ENCODE results near the gene ZFP36L1. TPM values are rescaled to one million over a fixed set of nuclear protein-coding genes. Genes with fewer than 3 reads are reported as not detected.
A peak's percentile ranks its signal among the peaks of the same experiment; 100 is the strongest.

The ZFP36L1 gene
- polyA plus RNA-seq, 1 donor from 2014 or later = 0.48 TPM

GRCh38 chr14:68797121-68797670 is 4.3 kb upstream of the ZFP36L1 start:
- Histone ChIP-seq H3K9ac (ENCODE audit: low read length) (no peak overlapping the region), H3K27me3 (ENCODE audit: insufficient read depth, low read depth, low read length) (peaks cover 46% of the 10 kb centered on the region), H3K9me3 (ENCODE audit: low read length) (no peaks in the 10 kb centered on the region), H3F3A (ENCODE audit: insufficient read depth, low read length, poor library complexity, severe bottlenecking) (no peaks in the 10 kb centered on the region), H3K9me2 (ENCODE audit: insufficient read depth, low read length) (no peaks in the 10 kb centered on the region), H3K4me3 (ENCODE audit: low read length) (no peak overlapping the region), H3K36me3 (ENCODE audit: insufficient read depth, low read length) (no peaks in the 10 kb centered on the region), H3K4me2 (ENCODE audit: low read length) (no peak overlapping the region), H3K79me2 (replicated peaks; ENCODE audit: insufficient read depth, low read length) (peaks cover 14% of the 10 kb centered on the region), H3K27ac (ENCODE audit: low read length) (no peak overlapping the region), H4K20me1 (ENCODE audit: insufficient read depth) (no peaks in the 10 kb centered on the region), H2AFZ (ENCODE audit: low read depth, low read length) (no peak overlapping the region)
- TF ChIP-seq RAD21 (conservative IDR thresholded peaks at IDR 0.05) (no peak), POLR2AphosphoS5 (IDR thresholded peaks at IDR 0.05) (no peak), SMC3 (conservative IDR thresholded peaks at IDR 0.05; ENCODE audit: poor library complexity) (no peak), EP300 (conservative IDR thresholded peaks at IDR 0.05; ENCODE audit: poor library complexity, severe bottlenecking) (no peak), TAF1 (IDR thresholded peaks at IDR 0.05; ENCODE audit: low read depth) (no peak), EZH2 (IDR thresholded peaks at IDR 0.05; ENCODE audit: borderline replicate concordance, insufficient read depth, low read length, poor library complexity, severe bottlenecking) (no peak), MXI1 (conservative IDR thresholded peaks at IDR 0.05; ENCODE audit: poor library complexity, severe bottlenecking) (no peak)
- TF ChIP-seq, protein P1, sequence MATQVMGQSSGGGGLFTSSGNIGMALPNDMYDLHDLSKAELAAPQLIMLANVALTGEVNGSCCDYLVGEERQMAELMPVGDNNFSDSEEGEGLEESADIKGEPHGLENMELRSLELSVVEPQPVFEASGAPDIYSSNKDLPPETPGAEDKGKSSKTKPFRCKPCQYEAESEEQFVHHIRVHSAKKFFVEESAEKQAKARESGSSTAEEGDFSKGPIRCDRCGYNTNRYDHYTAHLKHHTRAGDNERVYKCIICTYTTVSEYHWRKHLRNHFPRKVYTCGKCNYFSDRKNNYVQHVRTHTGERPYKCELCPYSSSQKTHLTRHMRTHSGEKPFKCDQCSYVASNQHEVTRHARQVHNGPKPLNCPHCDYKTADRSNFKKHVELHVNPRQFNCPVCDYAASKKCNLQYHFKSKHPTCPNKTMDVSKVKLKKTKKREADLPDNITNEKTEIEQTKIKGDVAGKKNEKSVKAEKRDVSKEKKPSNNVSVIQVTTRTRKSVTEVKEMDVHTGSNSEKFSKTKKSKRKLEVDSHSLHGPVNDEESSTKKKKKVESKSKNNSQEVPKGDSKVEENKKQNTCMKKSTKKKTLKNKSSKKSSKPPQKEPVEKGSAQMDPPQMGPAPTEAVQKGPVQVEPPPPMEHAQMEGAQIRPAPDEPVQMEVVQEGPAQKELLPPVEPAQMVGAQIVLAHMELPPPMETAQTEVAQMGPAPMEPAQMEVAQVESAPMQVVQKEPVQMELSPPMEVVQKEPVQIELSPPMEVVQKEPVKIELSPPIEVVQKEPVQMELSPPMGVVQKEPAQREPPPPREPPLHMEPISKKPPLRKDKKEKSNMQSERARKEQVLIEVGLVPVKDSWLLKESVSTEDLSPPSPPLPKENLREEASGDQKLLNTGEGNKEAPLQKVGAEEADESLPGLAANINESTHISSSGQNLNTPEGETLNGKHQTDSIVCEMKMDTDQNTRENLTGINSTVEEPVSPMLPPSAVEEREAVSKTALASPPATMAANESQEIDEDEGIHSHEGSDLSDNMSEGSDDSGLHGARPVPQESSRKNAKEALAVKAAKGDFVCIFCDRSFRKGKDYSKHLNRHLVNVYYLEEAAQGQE (IDR thresholded peaks at IDR 0.05; ENCODE audit: borderline replicate concordance) = no peak
- TF ChIP-seq, protein P2, sequence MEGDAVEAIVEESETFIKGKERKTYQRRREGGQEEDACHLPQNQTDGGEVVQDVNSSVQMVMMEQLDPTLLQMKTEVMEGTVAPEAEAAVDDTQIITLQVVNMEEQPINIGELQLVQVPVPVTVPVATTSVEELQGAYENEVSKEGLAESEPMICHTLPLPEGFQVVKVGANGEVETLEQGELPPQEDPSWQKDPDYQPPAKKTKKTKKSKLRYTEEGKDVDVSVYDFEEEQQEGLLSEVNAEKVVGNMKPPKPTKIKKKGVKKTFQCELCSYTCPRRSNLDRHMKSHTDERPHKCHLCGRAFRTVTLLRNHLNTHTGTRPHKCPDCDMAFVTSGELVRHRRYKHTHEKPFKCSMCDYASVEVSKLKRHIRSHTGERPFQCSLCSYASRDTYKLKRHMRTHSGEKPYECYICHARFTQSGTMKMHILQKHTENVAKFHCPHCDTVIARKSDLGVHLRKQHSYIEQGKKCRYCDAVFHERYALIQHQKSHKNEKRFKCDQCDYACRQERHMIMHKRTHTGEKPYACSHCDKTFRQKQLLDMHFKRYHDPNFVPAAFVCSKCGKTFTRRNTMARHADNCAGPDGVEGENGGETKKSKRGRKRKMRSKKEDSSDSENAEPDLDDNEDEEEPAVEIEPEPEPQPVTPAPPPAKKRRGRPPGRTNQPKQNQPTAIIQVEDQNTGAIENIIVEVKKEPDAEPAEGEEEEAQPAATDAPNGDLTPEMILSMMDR (IDR thresholded peaks at IDR 0.05; ENCODE audit: poor library complexity, severe bottlenecking) = no peak

- peaks cover 20% of the 10 kb centered on the region for H3K79me2 ChIP-seq (replicated peaks; ENCODE audit: insufficient read depth, low read length)
- no peaks in the 10 kb centered on the region for H4K20me1 ChIP-seq (ENCODE audit: insufficient read depth)
- no peak overlapping the region for H3K4me2 ChIP-seq (ENCODE audit: low read length)
- H3K36me3 ChIP-seq (ENCODE audit: insufficient read depth, low read length) = no peaks in the 10 kb centered on the region
- no peaks in the 10 kb centered on the region for H3F3A ChIP-seq (ENCODE audit: insufficient read depth, low read length, poor library complexity, severe bottlenecking)
- peaks cover 52% of the 10 kb centered on the region for H3K27me3 ChIP-seq (ENCODE audit: insufficient read depth, low read depth, low read length)
- H3K9me3 ChIP-seq (ENCODE audit: low read length) = no peaks in the 10 kb centered on the region
- peak overlapping the region; percentile 41 for H3K9ac ChIP-seq (ENCODE audit: low read length)
- TF ChIP-seq MXI1 (conservative IDR thresholded peaks at IDR 0.05; ENCODE audit: poor library complexity, severe bottlenecking) = no peak
- no peak for TF ChIP-seq RAD21 (conservative IDR thresholded peaks at IDR 0.05)
- TF ChIP-seq, protein P2 (IDR thresholded peaks at IDR 0.05; ENCODE audit: poor library complexity, severe bottlenecking) = no peak
- no peak for TF ChIP-seq EP300 (conservative IDR thresholded peaks at IDR 0.05; ENCODE audit: poor library complexity, severe bottlenecking)
- no peak for TF ChIP-seq SMC3 (conservative IDR thresholded peaks at IDR 0.05; ENCODE audit: poor library complexity)
- TF ChIP-seq, protein P1 (IDR thresholded peaks at IDR 0.05; ENCODE audit: borderline replicate concordance) = no peak
- TF ChIP-seq TAF1 (IDR thresholded peaks at IDR 0.05; ENCODE audit: low read depth) = no peak
- TF ChIP-seq POLR2AphosphoS5 (IDR thresholded peaks at IDR 0.05) = no peak
- TF ChIP-seq EZH2 (IDR thresholded peaks at IDR 0.05; ENCODE audit: borderline replicate concordance, insufficient read depth, low read length, poor library complexity, severe bottlenecking) = no peak
- no peaks in the 10 kb centered on the region for H3K9me2 ChIP-seq (ENCODE audit: insufficient read depth, low read length)
- H3K27ac ChIP-seq (ENCODE audit: low read length) = no peak overlapping the region
- no peak overlapping the region for H2AFZ ChIP-seq (ENCODE audit: low read depth, low read length)
- H3K4me3 ChIP-seq (ENCODE audit: low read length) = peak overlapping the region; percentile 72
These were observed 3.7 kb upstream of the ZFP36L1 start for GRCh38 chr14:68796418-68797101.

Data from neural cell (in vitro differentiated cells).